ENCODE results near the gene SORCS2.

DNA sequence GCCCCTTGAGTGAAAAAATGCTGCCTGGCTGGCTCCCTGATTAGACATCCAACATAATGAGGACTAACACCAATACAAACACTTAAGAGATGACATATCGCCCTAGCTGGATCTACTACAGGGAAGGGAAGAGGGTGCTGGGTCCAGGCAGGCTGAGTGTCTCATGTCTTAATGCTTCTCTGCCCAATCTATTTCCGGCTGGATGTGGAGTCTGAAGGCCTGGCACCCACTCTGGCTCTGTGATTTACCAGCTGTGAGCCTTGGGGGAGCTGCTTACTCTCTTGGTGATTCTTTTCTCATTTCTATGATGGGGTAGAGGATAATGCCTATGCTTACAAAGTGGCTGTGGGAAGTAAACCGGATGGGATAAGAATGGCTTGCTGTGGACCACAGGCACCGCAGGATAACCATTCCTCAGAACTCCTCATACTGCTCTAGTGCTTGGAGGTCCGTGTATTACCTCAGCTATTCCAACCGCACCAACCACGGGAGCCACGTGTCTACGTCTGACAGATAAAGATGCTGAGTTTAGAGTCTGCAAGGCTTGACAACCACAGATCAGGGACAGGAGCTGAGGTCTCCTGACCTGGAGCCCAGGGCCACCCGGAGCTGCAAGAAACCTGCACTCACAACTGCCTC lies 585.7 kb downstream of the SORCS2 start:
- TF ChIP-seq, protein P1, sequence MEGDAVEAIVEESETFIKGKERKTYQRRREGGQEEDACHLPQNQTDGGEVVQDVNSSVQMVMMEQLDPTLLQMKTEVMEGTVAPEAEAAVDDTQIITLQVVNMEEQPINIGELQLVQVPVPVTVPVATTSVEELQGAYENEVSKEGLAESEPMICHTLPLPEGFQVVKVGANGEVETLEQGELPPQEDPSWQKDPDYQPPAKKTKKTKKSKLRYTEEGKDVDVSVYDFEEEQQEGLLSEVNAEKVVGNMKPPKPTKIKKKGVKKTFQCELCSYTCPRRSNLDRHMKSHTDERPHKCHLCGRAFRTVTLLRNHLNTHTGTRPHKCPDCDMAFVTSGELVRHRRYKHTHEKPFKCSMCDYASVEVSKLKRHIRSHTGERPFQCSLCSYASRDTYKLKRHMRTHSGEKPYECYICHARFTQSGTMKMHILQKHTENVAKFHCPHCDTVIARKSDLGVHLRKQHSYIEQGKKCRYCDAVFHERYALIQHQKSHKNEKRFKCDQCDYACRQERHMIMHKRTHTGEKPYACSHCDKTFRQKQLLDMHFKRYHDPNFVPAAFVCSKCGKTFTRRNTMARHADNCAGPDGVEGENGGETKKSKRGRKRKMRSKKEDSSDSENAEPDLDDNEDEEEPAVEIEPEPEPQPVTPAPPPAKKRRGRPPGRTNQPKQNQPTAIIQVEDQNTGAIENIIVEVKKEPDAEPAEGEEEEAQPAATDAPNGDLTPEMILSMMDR (IDR thresholded peaks at IDR 0.05) = no peak
- no peak for TF ChIP-seq POLR2AphosphoS5 (IDR thresholded peaks at IDR 0.05)

Measured in prostate gland (tissue), 2 donors.